Smooth muscle cell (in vitro differentiated cells): ENCODE measurements around the gene CCNL1. TPM values are rescaled to one million over a fixed set of nuclear protein-coding genes. Genes with fewer than 3 reads are reported as not detected.

ENCODE experiments used
- DNase-seq: peaks from one replicate; lab custom pipeline; 2025; ENCODE audit not compliant: unreplicated experiment; lab: John Stamatoyannopoulos, UW
- H2AFZ ChIP-seq: fragments of 200-600 bp; sonication (generic); 2 replicates; pipeline ENCODE4 v1.6.0; 2016; ENCODE audit warnings: antibody characterized with exemption, low read depth, mild to moderate bottlenecking
- H3F3A ChIP-seq: fragments of 200-600 bp; sonication (generic); 2 replicates; pipeline ENCODE4 v1.6.0; 2017; ENCODE audit warnings: antibody characterized with exemption, low read depth
- H3K27ac ChIP-seq: fragments of 200-600 bp; sonication (generic); 2 replicates; pipeline ENCODE4 v1.5.1; 2016; ENCODE audit warnings: low read depth, mild to moderate bottlenecking
- H3K27me3 ChIP-seq: fragments of 200-600 bp; sonication (generic); 2 replicates; pipeline ENCODE4 v1.6.1; 2016; ENCODE audit warnings: low read depth, mild to moderate bottlenecking
- H3K36me3 ChIP-seq: fragments of 200-600 bp; sonication (generic); 2 replicates; pipeline ENCODE4 v1.5.1; 2016; ENCODE audit warnings: low read depth
- H3K4me1 ChIP-seq: fragments of 200-600 bp; sonication (generic); 2 replicates; pipeline ENCODE4 v1.5.1; 2016; ENCODE audit warnings: low read depth
- H3K4me2 ChIP-seq: fragments of 200-600 bp; sonication (generic); 2 replicates; pipeline ENCODE4 v1.6.0; 2016; ENCODE audit warnings: mild to moderate bottlenecking
- H3K4me3 ChIP-seq: fragments of 200-600 bp; sonication (generic); 2 replicates; pipeline ENCODE4 v1.5.1; 2016; ENCODE audit warnings: mild to moderate bottlenecking
- H3K79me2 ChIP-seq: fragments of 200-600 bp; sonication (generic); 2 replicates; pipeline ENCODE4 v1.6.0; 2016; ENCODE audit warnings: low read depth, mild to moderate bottlenecking
- H3K9ac ChIP-seq: fragments of 200-600 bp; sonication (generic); 2 replicates; pipeline ENCODE4 v1.6.0; 2016; ENCODE audit warnings: low read depth
- H3K9me3 ChIP-seq: fragments of 200-600 bp; sonication (generic); replicated peaks from 2 replicates; pipeline ENCODE4 v1.5.1; 2016; ENCODE audit warnings: low read depth
- H4K20me1 ChIP-seq: fragments of 200-600 bp; sonication (generic); 2 replicates; pipeline ENCODE4 v1.6.0; 2016; ENCODE audit warnings: low read depth
- WGBS: methylation state at CpG from one replicate; pipeline ENCODE4 v1.1.7; 2016; ENCODE audit warnings: low lambda C conversion rate; 5-methylcytosine and 5-hydroxymethylcytosine counted together
- polyA plus RNA-seq: library from polyadenylated mRNA; unstranded; fragments of >200 nt; fragmentation: Nextera tagmentation; extraction: Ambion mirVana; gene quantifications from 2 replicates; pipeline ENCODE4 v1.2.1, GENCODE V29; 2016
- total RNA-seq: library from RNA; depleted of rRNA; stranded (reverse); fragments of >200 nt; gene quantifications from 2 replicates; pipeline ENCODE4 v1.2.3, GENCODE V29; 2014
- TF ChIP-seq, protein P1 (sequence below): fragments of 200-600 bp; sonication (generic); IDR thresholded peaks from 2 replicates; pipeline ENCODE4 v1.5.1; 2017; ENCODE audit warnings: borderline replicate concordance, mild to moderate bottlenecking, antibody characterized with exemption; ENCODE audit not compliant: insufficient read depth, poor library complexity, severe bottlenecking

CCNL1 gene
- total and polyA plus RNA-seq, 2 experiments from 2014 or later, result 173 to 599 TPM

DNA sequence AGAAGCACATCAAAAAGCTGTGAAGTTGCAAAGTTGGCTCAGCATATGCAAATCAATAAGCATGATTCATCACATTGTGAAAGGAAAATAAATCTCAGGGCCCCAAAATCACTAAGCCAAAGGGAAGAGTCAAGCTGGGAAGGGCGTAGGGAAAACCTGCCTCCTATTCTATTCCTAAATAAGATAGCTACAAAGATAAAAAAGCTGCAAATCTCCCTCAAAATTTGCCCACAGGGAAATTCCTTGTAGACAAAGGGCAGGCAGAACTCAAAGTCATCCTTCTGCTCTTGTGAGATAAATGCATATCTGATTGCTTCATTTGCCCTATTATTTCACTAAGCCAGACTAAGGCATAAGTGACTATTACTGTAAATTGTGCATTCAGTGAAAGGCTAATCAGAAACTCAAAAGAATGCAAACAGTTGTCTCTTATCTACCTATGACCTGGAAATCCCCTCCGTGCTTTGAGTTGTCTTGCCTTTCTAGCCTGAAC lies 30.5 kb upstream of the CCNL1 start:
- DNase-seq, result no peak
- Histone ChIP-seq H3K4me3 (no peak overlapping the region), H3F3A (no peaks in the 10 kb centered on the region), H3K4me1 (no peaks in the 10 kb centered on the region), H3K9me3 (peaks cover 3% of the 10 kb centered on the region), H4K20me1 (no peaks in the 10 kb centered on the region), H3K9ac (no peak overlapping the region), H3K27me3 (no peaks in the 10 kb centered on the region), H3K79me2 (no peaks in the 10 kb centered on the region), H3K4me2 (no peak overlapping the region), H2AFZ (no peak overlapping the region), H3K36me3 (no peaks in the 10 kb centered on the region), H3K27ac (no peak overlapping the region)
- TF ChIP-seq, protein P1, sequence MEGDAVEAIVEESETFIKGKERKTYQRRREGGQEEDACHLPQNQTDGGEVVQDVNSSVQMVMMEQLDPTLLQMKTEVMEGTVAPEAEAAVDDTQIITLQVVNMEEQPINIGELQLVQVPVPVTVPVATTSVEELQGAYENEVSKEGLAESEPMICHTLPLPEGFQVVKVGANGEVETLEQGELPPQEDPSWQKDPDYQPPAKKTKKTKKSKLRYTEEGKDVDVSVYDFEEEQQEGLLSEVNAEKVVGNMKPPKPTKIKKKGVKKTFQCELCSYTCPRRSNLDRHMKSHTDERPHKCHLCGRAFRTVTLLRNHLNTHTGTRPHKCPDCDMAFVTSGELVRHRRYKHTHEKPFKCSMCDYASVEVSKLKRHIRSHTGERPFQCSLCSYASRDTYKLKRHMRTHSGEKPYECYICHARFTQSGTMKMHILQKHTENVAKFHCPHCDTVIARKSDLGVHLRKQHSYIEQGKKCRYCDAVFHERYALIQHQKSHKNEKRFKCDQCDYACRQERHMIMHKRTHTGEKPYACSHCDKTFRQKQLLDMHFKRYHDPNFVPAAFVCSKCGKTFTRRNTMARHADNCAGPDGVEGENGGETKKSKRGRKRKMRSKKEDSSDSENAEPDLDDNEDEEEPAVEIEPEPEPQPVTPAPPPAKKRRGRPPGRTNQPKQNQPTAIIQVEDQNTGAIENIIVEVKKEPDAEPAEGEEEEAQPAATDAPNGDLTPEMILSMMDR, result no peak
- 69% methylated on average over 2 of the region's 2 CpGs for WGBS

DNA sequence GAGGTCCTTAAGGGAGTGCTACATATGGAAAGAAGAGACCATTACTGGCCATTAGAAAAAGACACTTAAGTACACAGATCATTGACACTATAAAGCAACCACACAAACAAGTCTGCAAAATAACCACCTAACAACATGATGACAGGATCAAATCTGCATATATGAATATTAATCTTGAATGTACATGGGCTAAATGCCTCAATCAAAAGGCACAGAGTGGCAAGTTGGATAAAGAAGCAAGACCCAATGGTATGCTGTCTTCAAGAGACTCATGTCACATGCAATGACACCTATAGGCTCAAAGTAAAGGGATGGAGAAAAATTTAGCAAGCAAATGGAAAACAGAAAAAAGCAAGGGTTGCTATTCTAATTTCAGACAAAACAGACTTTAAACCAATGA lies 28.4 kb upstream of the CCNL1 start:
- no peak for DNase-seq
- Histone ChIP-seq H3K4me2 (no peak overlapping the region), H3K4me3 (no peak overlapping the region), H4K20me1 (no peaks in the 10 kb centered on the region), H3K27me3 (no peaks in the 10 kb centered on the region), H3F3A (no peaks in the 10 kb centered on the region), H3K27ac (no peak overlapping the region), H2AFZ (no peak overlapping the region), H3K4me1 (no peaks in the 10 kb centered on the region), H3K9me3 (peaks cover 3% of the 10 kb centered on the region), H3K36me3 (no peaks in the 10 kb centered on the region), H3K9ac (no peak overlapping the region), H3K79me2 (no peaks in the 10 kb centered on the region)
- TF ChIP-seq, protein P1, result no peak

DNA sequence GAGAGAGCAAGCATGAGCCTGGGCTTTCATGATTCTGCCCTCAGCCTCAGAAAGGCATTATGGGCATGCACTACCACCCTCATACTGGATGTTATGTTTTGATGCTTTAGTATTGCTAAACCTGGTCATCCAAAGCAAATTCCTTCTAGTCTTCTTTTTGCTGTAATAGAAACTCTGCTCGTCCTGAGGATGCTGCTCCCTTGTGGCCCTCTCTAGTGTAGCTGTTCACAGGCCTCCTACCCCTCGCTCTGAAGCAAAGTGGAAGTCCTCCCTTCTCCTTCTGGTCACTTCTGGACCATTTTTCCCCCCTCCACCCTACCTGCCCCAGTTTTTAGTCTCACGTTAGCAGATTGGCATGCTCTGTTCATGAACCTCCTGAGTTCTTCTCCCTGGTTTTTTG lies 22.9 kb upstream of the CCNL1 start:
- Histone ChIP-seq H2AFZ (no peak overlapping the region), H3K27ac (no peak overlapping the region), H3K79me2 (no peaks in the 10 kb centered on the region), H3K4me1 (no peaks in the 10 kb centered on the region), H3F3A (no peaks in the 10 kb centered on the region), H4K20me1 (no peaks in the 10 kb centered on the region), H3K4me2 (no peak overlapping the region), H3K9me3 (peaks cover 3% of the 10 kb centered on the region), H3K27me3 (no peaks in the 10 kb centered on the region), H3K4me3 (no peak overlapping the region), H3K36me3 (no peaks in the 10 kb centered on the region), H3K9ac (no peak overlapping the region)
- 88% methylated on average over 3 of the region's 3 CpGs for WGBS
- DNase-seq, result no peak
- TF ChIP-seq, protein P1, result no peak

DNA sequence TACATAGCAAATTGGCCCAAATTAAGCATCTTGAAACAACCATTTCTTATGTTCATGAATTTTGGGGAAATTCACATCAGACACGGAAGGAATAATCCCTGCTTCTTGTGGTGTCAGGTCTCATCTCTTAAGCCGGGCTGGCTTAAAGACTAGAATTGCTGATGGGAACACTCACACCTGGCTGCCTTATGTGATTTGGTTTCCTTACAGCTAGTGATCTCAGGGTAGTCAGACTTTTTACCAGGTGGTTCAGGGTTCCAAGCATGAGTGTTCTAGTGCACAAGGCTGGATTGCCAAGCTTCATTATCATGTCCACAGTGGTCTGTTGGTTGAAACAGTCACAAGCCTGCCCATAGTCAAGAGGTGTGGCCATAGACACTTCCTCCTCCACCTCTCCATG lies 20.3 kb upstream of the CCNL1 start:
- Histone ChIP-seq H3K79me2 (peaks cover 18% of the 10 kb centered on the region), H3F3A (no peaks in the 10 kb centered on the region), H4K20me1 (no peaks in the 10 kb centered on the region), H3K9me3 (no peaks in the 10 kb centered on the region), H3K27me3 (no peaks in the 10 kb centered on the region), H3K36me3 (no peaks in the 10 kb centered on the region), H3K4me1 (peaks cover 10% of the 10 kb centered on the region), H2AFZ (no peak overlapping the region), H3K27ac (no peak overlapping the region), H3K4me2 (no peak overlapping the region), H3K4me3 (no peak overlapping the region), H3K9ac (no peak overlapping the region)
- TF ChIP-seq, protein P1, result no peak
- DNase-seq, result no peak
- 100% methylated on average over 2 of the region's 2 CpGs for WGBS
